HG03558 (cell line): Measurements from ENCODE around the gene PXMP4.

ENCODE experiments used
- ATAC-seq: cut with Tn5 transposase; IDR thresholded peaks from one replicate; pipeline ENCODE4 v1.9.1; 2021; ENCODE audit warnings: moderate number of reproducible peaks; ENCODE audit not compliant: unreplicated experiment; ENCODE audit errors: extremely low read depth

PXMP4 gene

GRCh38 chr20:33659341-33660034, 60.6 kb downstream of the PXMP4 start:
- no peak for ATAC-seq

- no peak for ATAC-seq
Observed at GRCh38 chr20:33658929-33659328, 61.2 kb downstream of the PXMP4 start.

- no peak for ATAC-seq
Observed at GRCh38 chr20:33658510-33658909, 61.6 kb downstream of the PXMP4 start.

GRCh38 chr20:33657704-33658095, 62.4 kb downstream of the PXMP4 start:
- ATAC-seq = no peak

- no peak for ATAC-seq
Observed at GRCh38 chr20:33656783-33657703, 63.1 kb downstream of the PXMP4 start.

- ATAC-seq = no peak
Observed at GRCh38 chr20:33656010-33656782, 63.9 kb downstream of the PXMP4 start.

GRCh38 chr20:33655164-33655563, 64.9 kb downstream of the PXMP4 start:
- no peak for ATAC-seq

GRCh38 chr20:33654680-33655161, 65.4 kb downstream of the PXMP4 start:
- no peak for ATAC-seq

- no peak for ATAC-seq
Observed at GRCh38 chr20:33653900-33654596, 66.1 kb downstream of the PXMP4 start.

GRCh38 chr20:33653218-33653899, 66.8 kb downstream of the PXMP4 start:
- ATAC-seq = no peak
